NCI-H1105 treated with DMSO at 0.1 percent for 48 hours (cell line): ENCODE data around the gene COASY.

ENCODE experiments used
- DNase-seq: peaks from one replicate; lab custom pipeline; 2025; lab: John Stamatoyannopoulos, UW

COASY gene

GRCh38 chr17:42561897-42562387 is at the start of gene COASY:
Gene COASY (plus strand): TSS chr17:42562148. CDS start chr17:42562623, 475 bp downstream.
- peak; percentile 89 for DNase-seq

DNA sequence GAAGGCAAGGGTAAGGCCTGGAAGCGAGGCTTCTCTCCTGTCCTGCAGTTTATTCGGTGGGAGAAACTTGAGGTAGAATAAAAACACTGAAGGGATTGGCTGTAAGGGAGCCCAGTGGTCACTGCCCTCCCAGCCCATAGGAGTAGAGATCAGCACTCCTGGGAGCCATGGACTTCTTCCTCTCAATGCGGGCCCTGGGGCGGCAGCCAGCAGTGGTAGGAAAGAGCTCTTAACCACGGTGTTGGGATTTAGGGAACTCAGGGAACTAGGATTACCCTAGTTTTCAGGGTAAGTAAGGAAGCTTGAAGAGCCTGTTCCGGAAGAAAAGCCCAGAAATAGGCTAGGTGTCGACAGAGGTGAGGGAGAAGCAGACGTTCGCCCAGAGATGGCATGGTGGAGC is 49.7 kb upstream of the COASY start:
- DNase-seq, result no peak

GRCh38 chr17:42512733-42513251 is 49.2 kb upstream of the COASY start:
- no peak for DNase-seq

DNA sequence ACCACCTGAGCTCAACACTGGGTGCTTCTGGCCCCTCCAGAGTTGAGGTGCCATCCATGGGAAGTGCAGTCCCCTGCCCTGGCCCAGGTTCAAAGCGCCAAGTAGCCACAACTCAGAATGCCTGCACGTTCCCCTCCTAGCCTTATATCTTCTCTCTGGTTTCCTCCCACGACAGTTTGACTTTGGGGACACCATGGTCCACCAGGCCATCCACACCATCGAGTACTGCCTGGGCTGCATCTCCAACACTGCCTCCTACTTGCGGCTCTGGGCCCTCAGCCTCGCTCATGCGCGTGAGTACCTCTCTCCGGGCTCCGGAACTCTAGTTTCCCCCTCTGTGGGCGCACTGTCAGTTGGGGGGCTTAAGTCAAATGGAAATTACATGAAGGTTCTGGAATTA is 48.3 kb upstream of the COASY start:
- no peak for DNase-seq

GRCh38 chr17:42514279-42514678 is 47.7 kb upstream of the COASY start:
- no peak for DNase-seq

GRCh38 chr17:42514867-42515266 is 47.1 kb upstream of the COASY start:
- no peak for DNase-seq

DNA sequence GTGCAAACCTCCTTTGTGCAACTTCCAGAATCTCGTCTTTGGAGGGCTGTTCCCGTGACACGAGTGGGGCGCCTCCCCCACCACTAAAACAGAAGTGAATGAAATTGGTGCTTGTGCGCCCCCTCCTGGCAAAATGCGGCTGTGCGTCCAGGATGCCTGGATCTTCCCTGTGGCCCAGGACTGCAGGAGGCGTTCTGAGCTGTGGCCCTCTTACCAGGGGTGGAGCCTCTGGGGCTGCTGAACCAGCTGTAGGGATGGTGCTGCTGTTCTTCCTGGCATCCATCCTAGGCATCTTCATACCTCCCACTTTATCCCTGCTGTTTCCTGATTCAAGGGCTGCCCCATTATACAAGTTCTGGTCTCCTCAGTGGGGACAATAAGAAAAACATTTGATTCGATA is 44.4 kb upstream of the COASY start:
- peak; percentile 19 for DNase-seq

- no peak for DNase-seq
These were observed 43.7 kb upstream of the COASY start for GRCh38 chr17:42518046-42518754.

DNA sequence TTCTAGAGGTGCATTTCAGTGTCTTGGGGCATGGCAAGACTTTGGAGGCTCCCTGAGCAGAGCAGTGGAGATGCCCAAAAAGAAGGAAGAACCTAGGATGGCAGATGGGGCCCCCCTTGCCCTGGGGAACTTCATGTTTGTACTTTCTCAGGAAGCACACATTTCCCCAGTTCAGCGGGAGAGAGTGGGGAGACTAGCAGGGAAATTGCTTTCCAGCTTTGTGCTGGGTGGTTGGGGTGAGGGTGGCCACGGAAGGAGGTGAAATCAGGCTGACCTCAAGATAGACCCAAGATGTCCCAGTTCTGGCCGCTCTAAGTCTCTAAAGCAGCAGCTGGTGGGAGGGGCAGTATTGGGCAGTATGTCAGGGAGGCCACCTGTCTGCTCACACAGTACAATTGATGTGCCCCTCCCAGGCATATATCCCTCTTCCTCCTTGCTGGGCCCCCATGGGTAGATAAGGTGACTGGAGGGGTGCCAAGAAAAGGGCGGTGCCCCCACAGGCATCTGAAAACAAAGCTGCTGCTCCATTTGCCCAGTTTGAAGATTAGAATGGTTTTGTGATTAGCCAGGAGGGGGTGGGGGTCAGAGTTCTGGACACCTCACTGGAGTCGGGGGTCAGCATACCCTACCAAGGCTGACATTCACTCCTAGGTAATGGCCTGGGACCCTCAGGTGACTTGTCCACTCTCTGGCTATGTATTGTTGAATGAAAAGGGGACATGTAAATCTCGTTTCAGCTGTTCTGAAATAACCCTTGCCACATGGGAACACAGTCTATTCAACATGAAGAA is 43.0 kb upstream of the COASY start:
- no peak for DNase-seq

DNA sequence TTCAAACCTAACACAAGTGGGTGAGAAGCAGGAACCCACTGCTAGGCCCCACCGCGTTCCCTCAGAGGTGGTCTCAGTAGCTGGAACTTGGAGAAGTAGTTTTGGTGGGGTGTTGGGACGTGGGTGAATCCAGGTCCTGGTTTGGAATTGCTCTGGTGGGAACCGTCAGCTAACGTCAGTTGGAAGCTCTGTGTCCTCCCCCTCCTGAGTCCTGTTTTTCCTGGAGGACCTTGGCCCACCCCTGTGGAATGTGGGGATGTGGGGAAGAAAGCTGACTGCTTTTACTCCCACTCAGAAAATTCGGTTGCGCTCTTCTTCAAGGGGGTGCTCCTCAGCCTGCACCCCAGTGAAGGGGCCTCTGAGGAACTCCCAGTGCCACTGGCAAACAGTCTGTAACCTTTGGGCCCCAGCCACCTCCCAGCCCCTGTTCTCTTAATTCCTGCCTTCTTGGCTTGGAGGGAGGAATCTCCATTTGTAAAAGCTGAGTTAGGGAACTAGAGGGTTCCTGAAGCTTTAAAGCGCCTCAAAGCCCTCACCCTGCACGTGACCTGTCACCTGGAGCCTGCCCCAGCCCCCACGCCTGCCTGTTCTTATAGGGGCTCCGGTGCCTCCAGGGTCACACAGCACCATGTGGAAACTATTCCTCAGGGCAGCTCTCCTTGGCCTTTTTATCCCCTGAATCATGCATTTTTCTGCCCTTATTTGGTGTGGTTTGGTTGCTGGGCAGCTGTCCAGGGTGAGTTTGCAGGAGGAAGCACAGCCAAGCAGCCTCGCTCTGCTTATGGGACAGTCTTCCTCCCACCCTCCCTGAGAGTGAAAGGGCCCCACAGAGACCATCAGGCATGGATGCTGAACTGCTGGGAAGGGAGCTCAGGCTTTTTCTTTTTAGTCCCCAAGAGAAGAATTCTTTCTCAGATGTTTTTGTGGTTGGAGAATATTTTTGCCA is 42.1 kb upstream of the COASY start:
- DNase-seq, result no peak

- no peak for DNase-seq
These were observed 41.4 kb upstream of the COASY start for GRCh38 chr17:42520540-42520951.

- DNase-seq, result no peak
These were observed 40.9 kb upstream of the COASY start for GRCh38 chr17:42521036-42521435.

- no peak for DNase-seq
These were observed 40.2 kb upstream of the COASY start for GRCh38 chr17:42521666-42522262.

- DNase-seq, result no peak
These were observed 39.6 kb upstream of the COASY start for GRCh38 chr17:42522263-42522790.

DNA sequence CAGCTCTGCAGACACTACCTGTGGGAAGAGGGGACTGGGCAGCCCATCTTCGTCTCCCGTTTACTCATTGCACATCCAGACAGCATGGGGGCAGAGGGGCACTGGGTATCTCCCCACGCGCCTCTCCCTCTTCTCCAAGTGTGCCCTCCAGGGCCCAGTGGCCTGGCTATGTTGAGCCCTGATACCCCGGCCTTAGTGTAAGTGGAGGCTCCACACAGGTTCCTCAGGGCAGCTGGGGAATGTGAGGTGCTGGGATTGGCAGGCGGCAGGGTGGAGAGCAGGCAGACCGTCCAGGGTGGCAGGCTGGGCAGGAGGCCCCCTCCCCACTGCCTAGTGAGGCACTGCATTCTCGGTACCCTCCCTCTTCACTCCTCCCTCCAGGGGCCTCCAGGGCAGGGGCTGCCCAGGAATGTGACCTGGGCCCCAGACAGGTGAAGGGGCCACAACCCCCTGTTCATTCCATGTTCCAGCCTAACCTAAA is 39.1 kb upstream of the COASY start:
- DNase-seq, result no peak

DNA sequence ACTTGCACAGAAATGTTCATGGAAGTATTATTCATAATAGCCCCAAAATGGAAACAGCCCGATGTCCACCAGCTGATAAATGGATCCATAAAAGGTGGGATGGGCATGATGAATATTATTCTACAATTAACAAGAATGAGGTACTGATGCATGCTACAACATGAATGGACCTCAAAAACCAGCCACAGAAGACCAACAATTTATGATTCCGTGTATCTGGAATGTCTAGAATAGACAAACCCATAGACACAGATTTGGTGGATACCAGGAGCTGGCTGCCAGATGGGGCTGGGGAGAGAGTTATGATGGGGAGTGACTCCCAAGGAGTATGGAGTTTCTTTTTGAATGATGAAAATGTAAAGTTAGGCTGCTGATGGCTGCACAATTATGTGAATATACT is 36.7 kb upstream of the COASY start:
- no peak for DNase-seq

DNA sequence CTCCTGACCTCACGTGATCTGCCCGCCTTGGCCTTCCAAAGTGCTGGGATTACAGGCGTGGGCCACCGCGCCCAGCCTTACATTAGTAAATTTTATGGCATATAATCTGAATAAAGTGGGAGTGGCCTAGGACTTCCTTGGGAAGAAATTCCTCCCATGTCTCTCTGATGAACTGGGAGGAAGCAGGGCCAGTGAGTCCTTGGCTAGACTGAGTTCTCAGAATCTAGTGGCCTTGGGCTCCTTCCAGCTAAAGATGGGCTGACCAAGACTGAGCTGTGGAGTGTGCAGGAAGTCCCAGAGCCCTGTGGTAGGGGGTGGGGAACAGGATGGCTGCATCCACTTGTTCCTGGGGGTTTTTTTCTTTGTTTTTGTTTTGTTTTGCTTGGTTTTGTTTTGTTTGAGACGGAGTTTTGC is 35.9 kb upstream of the COASY start:
- DNase-seq, result no peak

GRCh38 chr17:42527932-42528331 is 34.0 kb upstream of the COASY start:
- no peak for DNase-seq

DNA sequence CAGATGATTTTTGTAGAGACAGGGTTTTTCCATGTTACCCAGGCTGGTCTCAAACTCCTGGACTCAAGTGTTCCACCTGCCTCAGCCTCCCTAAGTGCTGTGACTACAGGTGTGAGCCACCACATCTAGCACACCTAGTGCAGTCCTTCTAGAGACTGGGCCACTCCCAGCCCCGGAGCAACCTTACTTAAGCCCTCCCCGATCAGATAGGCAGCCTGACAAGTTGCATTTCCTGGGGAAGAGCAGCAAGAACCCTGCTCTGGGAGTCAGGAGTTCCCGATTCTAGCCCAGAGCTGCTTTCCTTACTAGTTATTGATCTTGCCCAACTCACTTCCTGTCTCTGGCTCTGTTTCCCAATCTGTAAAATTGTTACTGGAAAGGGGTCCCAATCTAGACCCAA is 32.9 kb upstream of the COASY start:
- DNase-seq, result no peak

GRCh38 chr17:42530952-42531454 is 30.9 kb upstream of the COASY start:
- no peak for DNase-seq
